ENCODE measurements around the gene GRIK5. TPM values are rescaled to one million over a fixed set of nuclear protein-coding genes. Genes with fewer than 3 reads are reported as not detected.
A peak's percentile ranks its signal among the peaks of the same experiment; 100 is the strongest.

Gene GRIK5
- polyA plus RNA-seq, 1 donor (not counting 4 experiments of a cell fraction or from before 2014, with no cell fraction given) = 0.17 TPM

- dilution Hi-C loops (cut with MboI; ENCODE audit: extremely low pct_ligation_motif_present, low sequenced_read_pairs) = no loop called here
- Histone ChIP-seq H3K4me3 (ENCODE audit: control insufficient read depth in 2 of 3, extremely low read depth in 1 of 3, insufficient read depth in 2 of 3, low read depth in 1 of 3, low read length in 3 of 3) (peak overlapping the region; percentile 14 to 52 (median 48)), H4K20me1 (ENCODE audit: control insufficient read depth, extremely low read depth, insufficient read depth, low read length) (no peaks in the 10 kb centered on the region), H3K36me3 (ENCODE audit: control insufficient read depth in 2 of 2, extremely low read depth in 1 of 2, insufficient read depth in 2 of 2, low read length in 2 of 2) (peaks cover 0 to 7% of the 10 kb centered on the region in 2 experiments), H3K27ac (ENCODE audit: control insufficient read depth, insufficient read depth, low read length) (peak overlapping the region; percentile 99), H3K79me2 (ENCODE audit: control insufficient read depth, insufficient read depth, low read length) (no peaks in the 10 kb centered on the region), H3K27me3 (ENCODE audit: control insufficient read depth, extremely low read depth, insufficient read depth, low read length) (no peaks in the 10 kb centered on the region), H3K9me1 (ENCODE audit: control insufficient read depth, extremely low read depth, insufficient read depth, low read length) (no peaks in the 10 kb centered on the region), H3K9me3 (ENCODE audit: control insufficient read depth, low read depth, low read length) (no peaks in the 10 kb centered on the region), H3K4me1 (ENCODE audit: control insufficient read depth, extremely low read depth, insufficient read depth, low read length) (peaks cover 50% of the 10 kb centered on the region), H2AFZ (ENCODE audit: control insufficient read depth, low read length) (no peak overlapping the region), H3K4me2 (ENCODE audit: control insufficient read depth, extremely low read depth, insufficient read depth, low read depth, low read length) (peak overlapping the region; percentile 85), H3K9ac (ENCODE audit: control insufficient read depth, extremely low read depth, insufficient read depth, low read length) (peak overlapping the region; percentile 72)
- TF ChIP-seq CTCF (optimal IDR thresholded peaks at IDR 0.05 in 1 of 3, IDR thresholded peaks at IDR 0.05 in 1 of 3, conservative IDR thresholded peaks at IDR 0.05 in 1 of 3; ENCODE audit: extremely low read depth in 1 of 3, insufficient read depth in 2 of 3, low read length in 3 of 3) (peak; percentile 39 to 63 (median 56)), EZH2 (IDR thresholded peaks at IDR 0.05; ENCODE audit: low read length) (no peak)
- FAIRE-seq (peak; percentile 91), DNase-seq (ENCODE audit: low read depth, low spot score) (peak; percentile 97)
These were observed 43.8 kb upstream of the GRIK5 start for GRCh38 chr19:42113641-42114348.

GRCh38 chr19:42111811-42112210 lies 41.8 kb upstream of the GRIK5 start:
- DNase-seq (ENCODE audit: low read depth, low spot score) (no peak), FAIRE-seq (no peak)
- Histone ChIP-seq H3K27me3 (ENCODE audit: control insufficient read depth, extremely low read depth, insufficient read depth, low read length) (no peaks in the 10 kb centered on the region), H4K20me1 (ENCODE audit: control insufficient read depth, extremely low read depth, insufficient read depth, low read length) (no peaks in the 10 kb centered on the region), H3K36me3 (ENCODE audit: control insufficient read depth in 2 of 2, extremely low read depth in 1 of 2, insufficient read depth in 2 of 2, low read length in 2 of 2) (peaks cover 0 to 7% of the 10 kb centered on the region in 2 experiments), H3K4me1 (ENCODE audit: control insufficient read depth, extremely low read depth, insufficient read depth, low read length) (peaks cover 52% of the 10 kb centered on the region), H3K9me3 (ENCODE audit: control insufficient read depth, low read depth, low read length) (no peaks in the 10 kb centered on the region), H3K9ac (ENCODE audit: control insufficient read depth, extremely low read depth, insufficient read depth, low read length) (peak overlapping the region; percentile 72), H3K9me1 (ENCODE audit: control insufficient read depth, extremely low read depth, insufficient read depth, low read length) (no peaks in the 10 kb centered on the region), H3K27ac (ENCODE audit: control insufficient read depth, insufficient read depth, low read length) (peak overlapping the region; percentile 99), H3K79me2 (ENCODE audit: control insufficient read depth, insufficient read depth, low read length) (no peaks in the 10 kb centered on the region), H3K4me2 (ENCODE audit: control insufficient read depth, extremely low read depth, insufficient read depth, low read depth, low read length) (peak overlapping the region; percentile 66), H3K4me3 (ENCODE audit: control insufficient read depth in 2 of 3, extremely low read depth in 1 of 3, insufficient read depth in 2 of 3, low read depth in 1 of 3, low read length in 3 of 3) (peak overlapping the region in 2 of 3 experiments; percentile 20 to 30), H2AFZ (ENCODE audit: control insufficient read depth, low read length) (no peak overlapping the region)
- dilution Hi-C loops (cut with MboI; ENCODE audit: extremely low pct_ligation_motif_present, low sequenced_read_pairs) = no loop called here
- TF ChIP-seq EZH2 (IDR thresholded peaks at IDR 0.05; ENCODE audit: low read length) (no peak), CTCF (optimal IDR thresholded peaks at IDR 0.05 in 1 of 3, IDR thresholded peaks at IDR 0.05 in 1 of 3, conservative IDR thresholded peaks at IDR 0.05 in 1 of 3; ENCODE audit: extremely low read depth in 1 of 3, insufficient read depth in 2 of 3, low read length in 3 of 3) (no peak)
